GM12878 (cell line): ENCODE data around the gene PLEKHA6.

Experiments
- CHD2 ChIP-seq: IDR thresholded peaks from 2 replicates; pipeline ENCODE4 v1.6.1; 2011; ENCODE audit warnings: low read depth, low read length, improper control_type of control experiment, borderline replicate concordance
- CTCF ChIP-seq, 3 experiments: IDR thresholded peaks in 2 of 3; conservative IDR thresholded peaks in 1 of 3; 2 replicates each; pipeline ENCODE4 v1.5.1; 2011; ENCODE audit warnings: low read depth in 3 of 3, low read length in 3 of 3, mild to moderate bottlenecking in 3 of 3, control low read depth in 2 of 3, moderate library complexity in 2 of 3, inconsistent platforms in 1 of 3, mixed read lengths in 1 of 3; ENCODE audit not compliant: control insufficient read depth in 2 of 3, insufficient read depth in 1 of 3; ENCODE audit errors: extremely low read depth in 1 of 3
- EZH2 ChIP-seq: IDR thresholded peaks from 2 replicates; pipeline ENCODE4 v1.6.1; 2012; ENCODE audit warnings: low read depth, mild to moderate bottlenecking, control low read depth, inconsistent platforms, low read length, borderline replicate concordance; ENCODE audit not compliant: control insufficient read depth
- IKZF2 ChIP-seq, 2 experiments: fragments of 450-650 bp; IDR thresholded peaks; 2 replicates each; pipeline ENCODE4 v1.6.1; 2017; ENCODE audit warnings: mild to moderate bottlenecking in 2 of 2, moderate library complexity in 2 of 2
- IRF4 ChIP-seq: IDR thresholded peaks from 2 replicates; pipeline ENCODE4 v1.6.1; 2011; ENCODE audit warnings: low read depth, low read length
- KLF5 ChIP-seq: fragments of 450-650 bp; IDR thresholded peaks from 2 replicates; pipeline ENCODE4 v1.6.1; 2014; ENCODE audit warnings: mild to moderate bottlenecking; ENCODE audit not compliant: partially characterized antibody
- MAX ChIP-seq: IDR thresholded peaks from 2 replicates; pipeline ENCODE4 v1.6.1; 2012; ENCODE audit warnings: low read depth, low read length, improper control_type of control experiment
- MEF2A ChIP-seq: IDR thresholded peaks from 2 replicates; pipeline ENCODE4 v1.6.1; 2011; ENCODE audit warnings: low read depth, mild to moderate bottlenecking, low read length, moderate library complexity; ENCODE audit not compliant: insufficient read depth
- NFIC ChIP-seq: IDR thresholded peaks from 2 replicates; pipeline ENCODE4 v1.6.1; 2012; ENCODE audit warnings: low read depth, mild to moderate bottlenecking, inconsistent platforms, low read length, moderate library complexity
- SMAD1 ChIP-seq: fragments of 450-650 bp; IDR thresholded peaks from 2 replicates; pipeline ENCODE4 v1.6.1; 2018; ENCODE audit warnings: mild to moderate bottlenecking, low read depth; ENCODE audit not compliant: partially characterized antibody
- SMC3 ChIP-seq: IDR thresholded peaks from 2 replicates; pipeline ENCODE4 v1.6.1; 2011; ENCODE audit warnings: low read length, improper control_type of control experiment, borderline replicate concordance
- ZSCAN29 ChIP-seq: fragments of 450-650 bp; IDR thresholded peaks from 2 replicates; pipeline ENCODE4 v1.6.1; 2017; ENCODE audit warnings: mild to moderate bottlenecking, moderate library complexity

GRCh38 chr1:204219971-204220616 lies 139.6 kb downstream of the PLEKHA6 start:
- no peak for TF ChIP-seq IRF4
- TF ChIP-seq EZH2: no peak
- no peak for TF ChIP-seq SMC3
- TF ChIP-seq CTCF (IDR thresholded peaks at IDR 0.05 in 2 of 3, conservative IDR thresholded peaks at IDR 0.05 in 1 of 3; ENCODE audit: control insufficient read depth in 2 of 3, extremely low read depth in 1 of 3, insufficient read depth in 1 of 3, low read depth in 3 of 3, low read length in 3 of 3): no peak
- TF ChIP-seq MAX: no peak
- TF ChIP-seq SMAD1: no peak
- no peak for TF ChIP-seq IKZF2 (IDR thresholded peaks at IDR 0.05)
- no peak for TF ChIP-seq MEF2A
- no peak for TF ChIP-seq KLF5
- TF ChIP-seq NFIC: no peak
- TF ChIP-seq ZSCAN29: no peak
- TF ChIP-seq CHD2: no peak
